ENCODE data around the gene PTPN11. TPM values are rescaled to one million over a fixed set of nuclear protein-coding genes. Genes with fewer than 3 reads are reported as not detected.

Gene PTPN11
- polyA plus RNA-seq, 1 of the 3 experiments (the other 2 are of a cell fraction) = 48.3 TPM

DNA sequence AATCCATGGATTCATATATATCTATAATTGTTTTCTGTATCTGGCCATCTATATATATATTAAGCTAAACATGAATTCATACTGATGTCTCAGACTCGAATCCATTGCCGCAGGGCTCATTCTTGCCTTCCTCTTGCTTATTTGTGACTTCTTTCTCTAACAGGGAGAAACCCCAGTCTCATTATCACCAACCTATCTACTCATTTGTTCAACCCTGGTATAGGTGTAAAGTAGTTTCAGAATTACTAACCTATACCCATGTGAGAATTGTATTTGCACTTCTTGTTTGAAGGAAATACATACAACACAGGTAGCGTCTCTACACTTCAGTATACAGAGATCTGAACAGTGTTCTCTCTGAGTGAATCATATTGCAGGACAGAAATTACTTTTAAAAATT, 77.7 kb downstream of the PTPN11 start:
- H3F3A ChIP-seq (replicated peaks; ENCODE audit: insufficient read depth) = no peaks in the 10 kb centered on the region
- no peak overlapping the region for H2AFZ ChIP-seq (ENCODE audit: low read depth)
- ChIA-PET POLR2A (interaction anchor here (0.6 kb wide), 1 partner anchor 9 kb away, joined by 3 read pairs; no protein-coding TSS in a partner anchor), CTCF (interaction anchor here (1.0 to 1.4 kb wide), 2 partner anchors 23 to 43 kb away, joined by 3 to 4 read pairs; no protein-coding TSS in a partner anchor)
- no peaks in the 10 kb centered on the region for H3K27me3 ChIP-seq (ENCODE audit: insufficient read depth)
- no peaks in the 10 kb centered on the region for H3K9me2 ChIP-seq
- H3K27ac ChIP-seq (ENCODE audit: low read depth in 2 of 2, low read length in 1 of 2) = no peak overlapping the region
- H3K79me2 ChIP-seq (ENCODE audit: insufficient read depth) = peaks cover 5% of the 10 kb centered on the region; the same call in 1 of the 2 replicates
- no peaks in the 10 kb centered on the region for H4K20me1 ChIP-seq (ENCODE audit: insufficient read depth)
- no peak overlapping the region for H3K4me2 ChIP-seq
- H3K9ac ChIP-seq = no peak overlapping the region
- no peaks in the 10 kb centered on the region for H3K9me3 ChIP-seq
- no peak for TF ChIP-seq USF1 (IDR thresholded peaks at IDR 0.05; ENCODE audit: borderline replicate concordance, low read depth)
- TF ChIP-seq, protein P1, sequence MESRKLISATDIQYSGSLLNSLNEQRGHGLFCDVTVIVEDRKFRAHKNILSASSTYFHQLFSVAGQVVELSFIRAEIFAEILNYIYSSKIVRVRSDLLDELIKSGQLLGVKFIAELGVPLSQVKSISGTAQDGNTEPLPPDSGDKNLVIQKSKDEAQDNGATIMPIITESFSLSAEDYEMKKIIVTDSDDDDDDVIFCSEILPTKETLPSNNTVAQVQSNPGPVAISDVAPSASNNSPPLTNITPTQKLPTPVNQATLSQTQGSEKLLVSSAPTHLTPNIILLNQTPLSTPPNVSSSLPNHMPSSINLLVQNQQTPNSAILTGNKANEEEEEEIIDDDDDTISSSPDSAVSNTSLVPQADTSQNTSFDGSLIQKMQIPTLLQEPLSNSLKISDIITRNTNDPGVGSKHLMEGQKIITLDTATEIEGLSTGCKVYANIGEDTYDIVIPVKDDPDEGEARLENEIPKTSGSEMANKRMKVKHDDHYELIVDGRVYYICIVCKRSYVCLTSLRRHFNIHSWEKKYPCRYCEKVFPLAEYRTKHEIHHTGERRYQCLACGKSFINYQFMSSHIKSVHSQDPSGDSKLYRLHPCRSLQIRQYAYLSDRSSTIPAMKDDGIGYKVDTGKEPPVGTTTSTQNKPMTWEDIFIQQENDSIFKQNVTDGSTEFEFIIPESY (IDR thresholded peaks at IDR 0.05; ENCODE audit: borderline replicate concordance, low read depth) = no peak
- no peak for TF ChIP-seq RAD21 (IDR thresholded peaks at IDR 0.05; ENCODE audit: low read length)
- TF ChIP-seq EP300 (IDR thresholded peaks at IDR 0.05; ENCODE audit: borderline replicate concordance in 1 of 2, low read depth in 1 of 2, low read length in 1 of 2) = no peak
- TF ChIP-seq GABPA (IDR thresholded peaks at IDR 0.05; ENCODE audit: low read depth) = no peak
- TF ChIP-seq USF2 (IDR thresholded peaks at IDR 0.05; ENCODE audit: borderline replicate concordance, low read depth, low read length) = no peak
- TF ChIP-seq IRF3 (IDR thresholded peaks at IDR 0.05; ENCODE audit: low read depth, low read length) = no peak
- TF ChIP-seq REST (IDR thresholded peaks at IDR 0.05; ENCODE audit: low read depth, low read length) = no peak
- no peak for TF ChIP-seq POLR2AphosphoS5 (IDR thresholded peaks at IDR 0.05; ENCODE audit: low read depth, low read length)
- TF ChIP-seq NFIC (IDR thresholded peaks at IDR 0.05; ENCODE audit: borderline replicate concordance) = no peak
- no peak for TF ChIP-seq TEAD4 (IDR thresholded peaks at IDR 0.05; ENCODE audit: borderline replicate concordance, insufficient read depth)
- TF ChIP-seq SMC3 (IDR thresholded peaks at IDR 0.05; ENCODE audit: low read depth, low read length) = no peak
- TF ChIP-seq FOSL2 (IDR thresholded peaks at IDR 0.05; ENCODE audit: borderline replicate concordance, low read depth) = no peak
- TF ChIP-seq NRF1 (IDR thresholded peaks at IDR 0.05; ENCODE audit: low read depth, low read length) = no peak
- no peak for TF ChIP-seq CTCF (IDR thresholded peaks at IDR 0.05)
- TF ChIP-seq RFX5 (IDR thresholded peaks at IDR 0.05; ENCODE audit: low read length) = no peak
- no peaks in the 10 kb centered on the region for H3K4me1 ChIP-seq (ENCODE audit: control insufficient read depth in 1 of 2, insufficient read depth in 2 of 2, low read depth in 1 of 2, low read length in 1 of 2)
- H3K4me3 ChIP-seq (ENCODE audit: low read depth in 2 of 2, low read length in 1 of 2) = no peak overlapping the region
- 99% methylated on average over 3 of the region's 3 CpGs for WGBS (ENCODE audit: low lambda C conversion rate)
- DNase-seq = no peak
- H3K36me3 ChIP-seq (replicated peaks in 1 of 2; ENCODE audit: control insufficient read depth in 1 of 2, insufficient read depth in 2 of 2, low read length in 1 of 2) = peaks cover 29 to 54% of the 10 kb centered on the region in 2 experiments

Data from SK-N-SH (cell line).